Neural cell (in vitro differentiated cells): ENCODE results near the gene MED14. TPM values are rescaled to one million over a fixed set of nuclear protein-coding genes. Genes with fewer than 3 reads are reported as not detected.

Experiments used
- H2AFZ ChIP-seq: fragments of 200-600, 300-800 bp; sonication (generic), shearing (Covaris generic); 2 replicates; pipeline ENCODE4 v1.6.0; 2014; ENCODE audit warnings: low read depth, mild to moderate bottlenecking, antibody characterized with exemption, low read length, moderate library complexity
- H3F3A ChIP-seq: fragments of 200-600 bp; shearing (Covaris generic); 2 replicates; pipeline ENCODE4 v1.6.1; 2016; ENCODE audit warnings: mild to moderate bottlenecking, moderate library complexity, mixed read lengths, antibody characterized with exemption, low read length; ENCODE audit not compliant: insufficient read depth, poor library complexity, severe bottlenecking
- H3K27ac ChIP-seq: fragments of 200-600, 300-800 bp; sonication (generic), shearing (Covaris generic); 2 replicates; pipeline ENCODE4 v1.5.1; 2014; ENCODE audit warnings: mild to moderate bottlenecking, low read length, moderate library complexity
- H3K27me3 ChIP-seq: fragments of 300-800, 200-600 bp; sonication (generic), shearing (Covaris generic); 2 replicates; pipeline ENCODE4 v1.6.0; 2014; ENCODE audit warnings: mild to moderate bottlenecking, low read depth, low read length, moderate library complexity; ENCODE audit not compliant: insufficient read depth
- H3K36me3 ChIP-seq: fragments of 300-800, 200-600 bp; sonication (generic), shearing (Covaris generic); 2 replicates; pipeline ENCODE4 v1.5.1; 2014; ENCODE audit warnings: mild to moderate bottlenecking, antibody characterized with exemption, low read length, moderate library complexity; ENCODE audit not compliant: insufficient read depth
- H3K4me2 ChIP-seq: fragments of 300-800, 200-600 bp; sonication (generic), shearing (Covaris generic); 2 replicates; pipeline ENCODE4 v1.6.0; 2014; ENCODE audit warnings: mild to moderate bottlenecking, low read length
- H3K4me3 ChIP-seq: fragments of 300-800, 200-600 bp; sonication (generic), shearing (Covaris generic); 2 replicates; pipeline ENCODE4 v1.5.1; 2014; ENCODE audit warnings: mild to moderate bottlenecking, low read length, moderate library complexity
- H3K79me2 ChIP-seq: fragments of 200-600 bp; shearing (Covaris generic); replicated peaks from 2 replicates; pipeline ENCODE4 v1.6.0; 2014; ENCODE audit warnings: mild to moderate bottlenecking, low read length, moderate library complexity; ENCODE audit not compliant: insufficient read depth
- H3K9ac ChIP-seq: fragments of 300-800, 200-600 bp; sonication (generic), shearing (Covaris generic); 2 replicates; pipeline ENCODE4 v1.6.1; 2016; ENCODE audit warnings: mild to moderate bottlenecking, low read length, mixed read lengths
- H3K9me2 ChIP-seq: fragments of 200-600 bp; shearing (Covaris generic); 2 replicates; pipeline ENCODE4 v1.6.1; 2016; ENCODE audit warnings: mild to moderate bottlenecking, low read length, mixed read lengths; ENCODE audit not compliant: insufficient read depth
- H3K9me3 ChIP-seq: fragments of 200-600, 300-800 bp; sonication (generic), shearing (Covaris generic); 2 replicates; pipeline ENCODE4 v1.6.1; 2016; ENCODE audit warnings: mild to moderate bottlenecking, mixed run types, low read length, moderate library complexity, mixed read lengths
- H4K20me1 ChIP-seq: fragments of 200-600 bp; shearing (Covaris generic); 2 replicates; pipeline ENCODE4 v1.6.1; 2016; ENCODE audit warnings: mild to moderate bottlenecking, mixed run types; ENCODE audit not compliant: insufficient read depth
- EP300 ChIP-seq: fragments of 450-650 bp; conservative IDR thresholded peaks from 2 replicates; pipeline ENCODE4 v1.6.1; 2014; ENCODE audit warnings: antibody characterized with exemption, mild to moderate bottlenecking, moderate library complexity; ENCODE audit not compliant: poor library complexity, severe bottlenecking
- EZH2 ChIP-seq: fragments of 200-600, 300-800 bp; shearing (Covaris generic), sonication (generic); IDR thresholded peaks from 2 replicates; pipeline ENCODE4 v1.6.1; 2014; ENCODE audit warnings: antibody characterized with exemption, low read length, borderline replicate concordance, mild to moderate bottlenecking; ENCODE audit not compliant: insufficient read depth, poor library complexity, severe bottlenecking
- MXI1 ChIP-seq: fragments of 450-650 bp; conservative IDR thresholded peaks from 2 replicates; pipeline ENCODE4 v1.6.1; 2014; ENCODE audit warnings: antibody characterized with exemption, mild to moderate bottlenecking; ENCODE audit not compliant: poor library complexity, severe bottlenecking
- POLR2AphosphoS5 ChIP-seq: IDR thresholded peaks from 2 replicates; pipeline ENCODE4 v1.6.1; 2012
- RAD21 ChIP-seq: fragments of 450-650 bp; conservative IDR thresholded peaks from 2 replicates; pipeline ENCODE4 v1.6.1; 2014; ENCODE audit warnings: antibody characterized with exemption, mild to moderate bottlenecking, moderate library complexity
- SMC3 ChIP-seq: fragments of 450-650 bp; conservative IDR thresholded peaks from 2 replicates; pipeline ENCODE4 v1.6.1; 2014; ENCODE audit warnings: antibody characterized with exemption, mild to moderate bottlenecking, moderate library complexity; ENCODE audit not compliant: poor library complexity
- TAF1 ChIP-seq: IDR thresholded peaks from 2 replicates; pipeline ENCODE4 v1.6.1; 2012; ENCODE audit warnings: low read depth
- polyA plus RNA-seq: library from polyadenylated mRNA; depleted of rRNA; stranded (reverse); fragments of >200 nt; gene quantifications from 2 replicates; pipeline ENCODE4 v1.2.3, GENCODE V29; 2014
- TF ChIP-seq, protein P1 (sequence below): fragments of 450-650 bp; IDR thresholded peaks from 2 replicates; pipeline ENCODE4 v1.5.1; 2014; ENCODE audit warnings: antibody characterized with exemption, mild to moderate bottlenecking, moderate library complexity; ENCODE audit not compliant: poor library complexity, severe bottlenecking
- TF ChIP-seq, protein P2 (sequence below): IDR thresholded peaks from 2 replicates; pipeline ENCODE4 v1.6.1; 2012; ENCODE audit warnings: borderline replicate concordance

Gene MED14
- polyA plus RNA-seq, 1 donor from 2014 or later = 22.4 TPM

DNA sequence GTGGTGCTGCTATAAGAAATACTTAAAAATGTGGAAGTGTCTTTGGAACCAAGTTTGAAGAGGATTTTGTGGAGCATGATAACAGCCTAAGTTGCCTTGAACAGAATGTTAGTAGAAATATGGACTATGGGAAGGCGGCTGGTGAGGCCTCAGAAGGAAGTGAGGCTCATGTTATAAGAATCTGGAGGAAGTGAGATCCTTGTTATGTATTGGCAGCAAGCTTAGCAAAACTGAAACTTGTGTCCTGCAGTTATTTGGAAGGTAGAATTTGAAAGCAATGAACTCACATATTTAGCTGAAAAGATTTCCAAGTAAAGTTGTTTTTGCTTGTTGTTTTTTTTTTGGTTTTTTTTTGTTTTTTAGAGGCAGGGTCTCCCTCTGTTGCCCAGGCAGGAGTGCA, 13.6 kb upstream of the MED14 start:
- no peak for TF ChIP-seq MXI1
- TF ChIP-seq, protein P1, sequence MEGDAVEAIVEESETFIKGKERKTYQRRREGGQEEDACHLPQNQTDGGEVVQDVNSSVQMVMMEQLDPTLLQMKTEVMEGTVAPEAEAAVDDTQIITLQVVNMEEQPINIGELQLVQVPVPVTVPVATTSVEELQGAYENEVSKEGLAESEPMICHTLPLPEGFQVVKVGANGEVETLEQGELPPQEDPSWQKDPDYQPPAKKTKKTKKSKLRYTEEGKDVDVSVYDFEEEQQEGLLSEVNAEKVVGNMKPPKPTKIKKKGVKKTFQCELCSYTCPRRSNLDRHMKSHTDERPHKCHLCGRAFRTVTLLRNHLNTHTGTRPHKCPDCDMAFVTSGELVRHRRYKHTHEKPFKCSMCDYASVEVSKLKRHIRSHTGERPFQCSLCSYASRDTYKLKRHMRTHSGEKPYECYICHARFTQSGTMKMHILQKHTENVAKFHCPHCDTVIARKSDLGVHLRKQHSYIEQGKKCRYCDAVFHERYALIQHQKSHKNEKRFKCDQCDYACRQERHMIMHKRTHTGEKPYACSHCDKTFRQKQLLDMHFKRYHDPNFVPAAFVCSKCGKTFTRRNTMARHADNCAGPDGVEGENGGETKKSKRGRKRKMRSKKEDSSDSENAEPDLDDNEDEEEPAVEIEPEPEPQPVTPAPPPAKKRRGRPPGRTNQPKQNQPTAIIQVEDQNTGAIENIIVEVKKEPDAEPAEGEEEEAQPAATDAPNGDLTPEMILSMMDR = no peak
- no peak for TF ChIP-seq RAD21
- TF ChIP-seq SMC3 = no peak
- TF ChIP-seq EZH2 = no peak
- TF ChIP-seq, protein P2, sequence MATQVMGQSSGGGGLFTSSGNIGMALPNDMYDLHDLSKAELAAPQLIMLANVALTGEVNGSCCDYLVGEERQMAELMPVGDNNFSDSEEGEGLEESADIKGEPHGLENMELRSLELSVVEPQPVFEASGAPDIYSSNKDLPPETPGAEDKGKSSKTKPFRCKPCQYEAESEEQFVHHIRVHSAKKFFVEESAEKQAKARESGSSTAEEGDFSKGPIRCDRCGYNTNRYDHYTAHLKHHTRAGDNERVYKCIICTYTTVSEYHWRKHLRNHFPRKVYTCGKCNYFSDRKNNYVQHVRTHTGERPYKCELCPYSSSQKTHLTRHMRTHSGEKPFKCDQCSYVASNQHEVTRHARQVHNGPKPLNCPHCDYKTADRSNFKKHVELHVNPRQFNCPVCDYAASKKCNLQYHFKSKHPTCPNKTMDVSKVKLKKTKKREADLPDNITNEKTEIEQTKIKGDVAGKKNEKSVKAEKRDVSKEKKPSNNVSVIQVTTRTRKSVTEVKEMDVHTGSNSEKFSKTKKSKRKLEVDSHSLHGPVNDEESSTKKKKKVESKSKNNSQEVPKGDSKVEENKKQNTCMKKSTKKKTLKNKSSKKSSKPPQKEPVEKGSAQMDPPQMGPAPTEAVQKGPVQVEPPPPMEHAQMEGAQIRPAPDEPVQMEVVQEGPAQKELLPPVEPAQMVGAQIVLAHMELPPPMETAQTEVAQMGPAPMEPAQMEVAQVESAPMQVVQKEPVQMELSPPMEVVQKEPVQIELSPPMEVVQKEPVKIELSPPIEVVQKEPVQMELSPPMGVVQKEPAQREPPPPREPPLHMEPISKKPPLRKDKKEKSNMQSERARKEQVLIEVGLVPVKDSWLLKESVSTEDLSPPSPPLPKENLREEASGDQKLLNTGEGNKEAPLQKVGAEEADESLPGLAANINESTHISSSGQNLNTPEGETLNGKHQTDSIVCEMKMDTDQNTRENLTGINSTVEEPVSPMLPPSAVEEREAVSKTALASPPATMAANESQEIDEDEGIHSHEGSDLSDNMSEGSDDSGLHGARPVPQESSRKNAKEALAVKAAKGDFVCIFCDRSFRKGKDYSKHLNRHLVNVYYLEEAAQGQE = no peak
- TF ChIP-seq EP300 = no peak
- TF ChIP-seq POLR2AphosphoS5 = no peak
- TF ChIP-seq TAF1 = no peak
- Histone ChIP-seq H3F3A (no peaks in the 10 kb centered on the region), H3K4me3 (no peak overlapping the region), H3K9ac (no peak overlapping the region), H3K9me3 (no peaks in the 10 kb centered on the region), H3K79me2 (no peaks in the 10 kb centered on the region), H3K27me3 (no peaks in the 10 kb centered on the region), H2AFZ (no peak overlapping the region), H3K27ac (no peak overlapping the region), H3K4me2 (no peak overlapping the region), H3K9me2 (no peaks in the 10 kb centered on the region), H4K20me1 (no peaks in the 10 kb centered on the region), H3K36me3 (no peaks in the 10 kb centered on the region)

DNA sequence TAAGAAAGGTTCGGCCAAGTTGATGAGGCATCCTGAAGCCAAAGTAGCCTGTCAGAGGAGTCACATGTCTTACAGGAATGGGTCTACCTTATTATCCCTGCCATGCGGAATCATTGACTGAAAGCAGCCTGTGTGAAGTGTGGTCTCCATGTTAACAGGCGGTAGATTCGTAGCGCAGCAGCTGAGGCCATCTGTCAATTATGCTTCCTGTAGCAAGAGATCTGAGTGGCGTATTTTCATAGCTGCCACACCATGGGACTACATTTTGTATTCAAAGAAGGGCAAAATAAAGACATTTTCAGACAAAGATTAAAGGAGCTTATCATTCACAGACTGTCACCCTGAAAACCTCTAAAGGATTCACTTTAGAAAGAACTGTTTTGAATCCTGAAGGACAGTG, 11.2 kb upstream of the MED14 start:
- H3K79me2 ChIP-seq = no peaks in the 10 kb centered on the region
- H3K27ac ChIP-seq = peak overlapping the region; percentile 12
- H3K9ac ChIP-seq = no peak overlapping the region
- no peak overlapping the region for H3K4me2 ChIP-seq
- no peaks in the 10 kb centered on the region for H3K9me2 ChIP-seq
- H4K20me1 ChIP-seq = no peaks in the 10 kb centered on the region
- H3K36me3 ChIP-seq = no peaks in the 10 kb centered on the region
- H3F3A ChIP-seq = no peaks in the 10 kb centered on the region
- no peaks in the 10 kb centered on the region for H3K9me3 ChIP-seq
- no peaks in the 10 kb centered on the region for H3K27me3 ChIP-seq
- H2AFZ ChIP-seq = no peak overlapping the region
- H3K4me3 ChIP-seq = no peak overlapping the region
- TF ChIP-seq EP300 (peak; percentile 91), TAF1 (no peak), POLR2AphosphoS5 (peak; percentile 90)

DNA sequence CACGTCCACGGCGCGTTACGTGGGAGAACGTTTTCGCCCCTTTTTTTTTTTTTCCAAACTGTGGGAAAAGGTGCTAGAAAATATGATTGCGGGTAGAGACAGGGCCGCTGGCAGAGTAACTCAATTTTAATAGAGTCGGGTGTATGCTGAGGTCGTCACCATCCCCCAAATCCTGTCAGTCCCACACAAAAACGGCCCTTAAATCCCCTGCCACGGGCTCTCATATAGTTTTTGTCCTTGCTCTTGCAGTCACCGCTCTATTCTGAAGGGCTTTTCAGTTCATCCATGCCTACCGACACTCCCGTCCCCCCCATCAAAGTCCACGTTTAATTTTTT, 796 bp upstream of the MED14 start:
- Histone ChIP-seq H2AFZ (peak overlapping the region; percentile 45), H3K9me2 (no peaks in the 10 kb centered on the region)

More for the DNA sequence above, 796 bp upstream of the MED14 start:
- TF ChIP-seq, protein P2 = no peak
- TF ChIP-seq RAD21 (no peak), EZH2 (no peak), MXI1 (no peak), SMC3 (peak; percentile 7), TAF1 (no peak), POLR2AphosphoS5 (no peak)
- TF ChIP-seq, protein P1 = peak; percentile 39
- H3F3A ChIP-seq = no peaks in the 10 kb centered on the region
- H3K79me2 ChIP-seq = peaks cover 32% of the 10 kb centered on the region
- no peaks in the 10 kb centered on the region for H4K20me1 ChIP-seq
- H3K27ac ChIP-seq = peak overlapping the region; percentile 90
- no peaks in the 10 kb centered on the region for H3K36me3 ChIP-seq
- peak overlapping the region; percentile 53 for H3K4me2 ChIP-seq
- no peaks in the 10 kb centered on the region for H3K9me3 ChIP-seq
- peak overlapping the region; percentile 72 for H3K4me3 ChIP-seq
- H3K27me3 ChIP-seq = no peaks in the 10 kb centered on the region
- peak overlapping the region; percentile 76 for H3K9ac ChIP-seq
